Naive thymus-derived CD4-positive, alpha-beta T cell (primary cell): ENCODE data around the gene CPB2. TPM values are rescaled to one million over a fixed set of nuclear protein-coding genes. Genes with fewer than 3 reads are reported as not detected.

Experiments
- ATAC-seq: fragments of 150-1000 bp; cut with Tn5 transposase; 2 replicates; pipeline ENCODE4 v1.10.0; 2021; ENCODE audit warnings: mild to moderate bottlenecking, moderate library complexity
- CTCF ChIA-PET: fragments of 350-600 bp; sonication (Branson Sonifier 250); formaldehyde crosslinking; loops from one replicate; lab custom pipeline; 2021; ENCODE audit warnings: antibody characterized with exemption; lab: Charles Lee
- POLR2A ChIA-PET: fragments of 350-600 bp; sonication (Branson Sonifier 250); formaldehyde crosslinking; loops from one replicate; lab custom pipeline; 2021; ENCODE audit warnings: antibody characterized with exemption, inconsistent platforms; lab: Charles Lee
- DNase-seq, 9 donors: peaks; one replicate each; pipeline versions ENCODE4 v3.0.0 to v3.0.0-alpha.2; 2020 to 2022; ENCODE audit warnings: mixed read lengths in 1 of 9
- H3K27ac ChIP-seq: one replicate; pipeline ENCODE4 v1.7.0; 2013; ENCODE audit warnings: mild to moderate bottlenecking, low read depth, low read length, moderate library complexity
- H3K27me3 ChIP-seq, 2 donors: one replicate each; pipeline ENCODE4 v1.7.0; 2013; ENCODE audit warnings: low read length in 2 of 2, mild to moderate bottlenecking in 2 of 2, moderate library complexity in 2 of 2; ENCODE audit not compliant: control insufficient read depth in 2 of 2, insufficient read depth in 2 of 2
- H3K36me3 ChIP-seq, 3 experiments: 1 replicate in 2 of 3; 2 replicates in 1 of 3; pipeline ENCODE4 v1.7.0; 2013; ENCODE audit warnings: low read length in 3 of 3, mild to moderate bottlenecking in 3 of 3, moderate library complexity in 1 of 3; ENCODE audit not compliant: insufficient read depth in 3 of 3, control insufficient read depth in 2 of 3
- H3K4me1 ChIP-seq, 2 donors: one replicate each; pipeline ENCODE4 v1.7.0; 2013; ENCODE audit warnings: low read length in 2 of 2, mild to moderate bottlenecking in 2 of 2, moderate library complexity in 1 of 2; ENCODE audit not compliant: control insufficient read depth in 2 of 2, insufficient read depth in 2 of 2
- H3K4me3 ChIP-seq: 2 replicates; pipeline ENCODE4 v1.7.0; 2013; ENCODE audit warnings: mild to moderate bottlenecking, low read length
- H3K9me3 ChIP-seq, 3 experiments: 1 replicate in 2 of 3; 2 replicates in 1 of 3; pipeline ENCODE4 v1.7.0; 2013; ENCODE audit warnings: low read length in 3 of 3; ENCODE audit not compliant: control insufficient read depth in 2 of 3
- H3K27ac Mint-ChIP-seq, 9 donors: one replicate each; pipeline ENCODE4 v1.8.0; 2020 to 2022; ENCODE audit warnings: mixed read lengths in 9 of 9, mild to moderate bottlenecking in 8 of 9, moderate library complexity in 5 of 9, inconsistent platforms in 2 of 9
- H3K27me3 Mint-ChIP-seq, 5 donors: one replicate each; pipeline ENCODE4 v1.8.0; 2021 to 2022; ENCODE audit warnings: mixed read lengths in 5 of 5, mild to moderate bottlenecking in 1 of 5
- H3K36me3 Mint-ChIP-seq, 5 donors: one replicate each; pipeline ENCODE4 v1.8.0; 2020 to 2022; ENCODE audit warnings: mixed read lengths in 5 of 5, mild to moderate bottlenecking in 3 of 5, inconsistent platforms in 1 of 5
- H3K4me1 Mint-ChIP-seq, 7 donors: one replicate each; pipeline ENCODE4 v1.8.0; 2020 to 2022; ENCODE audit warnings: mixed read lengths in 7 of 7, mild to moderate bottlenecking in 3 of 7, inconsistent platforms in 1 of 7
- H3K4me3 Mint-ChIP-seq, 10 donors: one replicate each; pipeline ENCODE4 v1.8.0; 2020 to 2022; ENCODE audit warnings: mild to moderate bottlenecking in 10 of 10, mixed read lengths in 10 of 10, moderate library complexity in 6 of 10, inconsistent platforms in 2 of 10
- H3K9me3 Mint-ChIP-seq, 11 donors: one replicate each; pipeline ENCODE4 v1.8.0; 2020 to 2022; ENCODE audit warnings: mixed read lengths in 11 of 11, mild to moderate bottlenecking in 4 of 11, inconsistent platforms in 1 of 11, moderate library complexity in 1 of 11
- intact Hi-C, 2 donors: fragments of 100-400 bp; cut with micrococcal nuclease; formaldehyde crosslinking; loops; one replicate each; pipeline ENCODE4 v1.15.1; 2023
- polyA plus RNA-seq, 2 donors: library from polyadenylated mRNA; unstranded; fragments of 300-500 nt; fragmentation: Illumina TruSeq; gene quantifications; one replicate each; pipeline ENCODE4 v1.2.3, GENCODE V29; 2021
- total RNA-seq, 6 experiments: library from RNA in 5 of 6; stranded (reverse) in 5 of 6; gene quantifications; 1 replicate in 5 of 6; 2 replicates in 1 of 6; pipeline ENCODE4 v1.2.3 and lab custom pipeline; 2021 to 2026

The CPB2 gene
- total and polyA plus RNA-seq, 7 experiments from 2014 or later = not detected

GRCh38 chr13:46106839-46107371 is 2.1 kb upstream of the CPB2 start:
- intact Hi-C loops = no loop called here
- Mint-ChIP-seq H3K36me3 (no peaks in the 10 kb centered on the region), H3K4me3 (peak overlapping the region in 7 of 10 donors; percentile 14 to 68 (median 24)), H3K4me1 (peaks cover 5 to 15% (median 13%) of the 10 kb centered on the region in 7 donors), H3K27ac (peak overlapping the region in 2 of 9 donors; percentile 15 to 34), H3K27me3 (peaks cover 4 to 36% (median 17%) of the 10 kb centered on the region in 5 donors), H3K9me3 (peaks cover 0 to 2% (median 0%) of the 10 kb centered on the region in 11 donors)
- ChIA-PET CTCF (interaction anchor here (0.5 kb wide), 1 partner anchor 25 kb away, joined by 3 read pairs; no protein-coding TSS in a partner anchor), POLR2A (no interaction called here)
- Histone ChIP-seq H3K4me1 (peaks cover 0 to 4% of the 10 kb centered on the region in 2 donors), H3K27me3 (peaks cover 0 to 1% of the 10 kb centered on the region in 2 donors), H3K27ac (no peak overlapping the region), H3K4me3 (no peak overlapping the region), H3K9me3 (no peaks in the 10 kb centered on the region), H3K36me3 (no peaks in the 10 kb centered on the region)
- ATAC-seq (no peak), DNase-seq (peak in 3 of 9 donors; percentile 5 to 36 (median 18))

- H3K4me3 Mint-ChIP-seq = no peak overlapping the region
- H3K27ac Mint-ChIP-seq = no peak overlapping the region
- H3K27me3 Mint-ChIP-seq = peaks cover 0 to 23% (median 4%) of the 10 kb centered on the region in 5 donors
- peaks cover 0 to 4% of the 10 kb centered on the region in 2 donors for H3K4me1 ChIP-seq
- H3K4me3 ChIP-seq = no peak overlapping the region
- H3K36me3 ChIP-seq = no peaks in the 10 kb centered on the region
- no peaks in the 10 kb centered on the region for H3K36me3 Mint-ChIP-seq
- ATAC-seq (no peak), DNase-seq (no peak)
- H3K27me3 ChIP-seq = no peaks in the 10 kb centered on the region
- intact Hi-C loops = no loop called here
- ChIA-PET CTCF (interaction anchor here (0.6 kb wide), 1 partner anchor 199 kb away, joined by 3 read pairs; no protein-coding TSS in a partner anchor), POLR2A (interaction anchor here (1.2 kb wide), 1 partner anchor 19 kb away, joined by 3 read pairs; no protein-coding TSS in a partner anchor)
- peaks cover 5 to 15% (median 11%) of the 10 kb centered on the region in 7 donors for H3K4me1 Mint-ChIP-seq
- no peaks in the 10 kb centered on the region for H3K9me3 ChIP-seq
- no peak overlapping the region for H3K27ac ChIP-seq
- H3K9me3 Mint-ChIP-seq = no peaks in the 10 kb centered on the region
Measured at GRCh38 chr13:46103037-46103436, 1.8 kb downstream of the CPB2 start.

GRCh38 chr13:46102255-46102605 is 2.6 kb downstream of the CPB2 start:
- peaks cover 4 to 9% (median 5%) of the 10 kb centered on the region in 7 donors for H3K4me1 Mint-ChIP-seq
- H3K27ac Mint-ChIP-seq = no peak overlapping the region
- ATAC-seq (no peak), DNase-seq (no peak)
- peaks cover 0 to 20% (median 0%) of the 10 kb centered on the region in 5 donors for H3K27me3 Mint-ChIP-seq
- H3K36me3 ChIP-seq = no peaks in the 10 kb centered on the region
- no peaks in the 10 kb centered on the region for H3K27me3 ChIP-seq
- H3K4me1 ChIP-seq = peaks cover 0 to 3% of the 10 kb centered on the region in 2 donors
- no peaks in the 10 kb centered on the region for H3K9me3 Mint-ChIP-seq
- no peak overlapping the region for H3K27ac ChIP-seq
- no peaks in the 10 kb centered on the region for H3K36me3 Mint-ChIP-seq
- H3K9me3 ChIP-seq = no peaks in the 10 kb centered on the region
- H3K4me3 Mint-ChIP-seq = no peak overlapping the region
- POLR2A ChIA-PET = interaction anchor here (0.6 kb wide), 1 partner anchor 13 kb away, joined by 5 read pairs; no protein-coding TSS in a partner anchor
- CTCF ChIA-PET = no interaction called here
- intact Hi-C loops = no loop called here
- H3K4me3 ChIP-seq = no peak overlapping the region

GRCh38 chr13:46101484-46102254 is 3.2 kb downstream of the CPB2 start:
- H3K36me3 Mint-ChIP-seq = no peaks in the 10 kb centered on the region
- Histone ChIP-seq H3K9me3 (no peaks in the 10 kb centered on the region), H3K27me3 (no peaks in the 10 kb centered on the region), H3K4me3 (no peak overlapping the region), H3K4me1 (no peaks in the 10 kb centered on the region), H3K36me3 (no peaks in the 10 kb centered on the region), H3K27ac (no peak overlapping the region)
- ATAC-seq (peak; percentile 27), DNase-seq (no peak)
- H3K4me1 Mint-ChIP-seq = peaks cover 0 to 4% (median 0%) of the 10 kb centered on the region in 7 donors
- ChIA-PET POLR2A (interaction anchor here (0.6 kb wide), 1 partner anchor 13 kb away, joined by 5 read pairs; no protein-coding TSS in a partner anchor), CTCF (interaction anchor here (0.6 kb wide), 1 partner anchor 600 kb away, joined by 3 read pairs; no protein-coding TSS in a partner anchor)
- H3K9me3 Mint-ChIP-seq = no peaks in the 10 kb centered on the region
- no peak overlapping the region for H3K27ac Mint-ChIP-seq
- H3K27me3 Mint-ChIP-seq = peaks cover 0 to 21% (median 2%) of the 10 kb centered on the region in 5 donors
- no peak overlapping the region for H3K4me3 Mint-ChIP-seq
- intact Hi-C loops = no loop called here

- POLR2A ChIA-PET = no interaction called here
- H3K27me3 Mint-ChIP-seq = peaks cover 0 to 25% (median 8%) of the 10 kb centered on the region in 5 donors
- no peaks in the 10 kb centered on the region for H3K9me3 ChIP-seq
Measured at GRCh38 chr13:46101002-46101401, 3.8 kb downstream of the CPB2 start.

GRCh38 chr13:46100191-46100815 is 4.5 kb downstream of the CPB2 start:
- intact Hi-C loops = no loop called here
- ChIA-PET CTCF (interaction anchor here (0.6 kb wide), 1 partner anchor 940 kb away, joined by 4 read pairs; no protein-coding TSS in a partner anchor), POLR2A (interaction anchor here (0.6 kb wide), 1 partner anchor 12 kb away, joined by 3 read pairs; no protein-coding TSS in a partner anchor)
- Mint-ChIP-seq H3K9me3 (peaks cover 0 to 3% (median 0%) of the 10 kb centered on the region in 11 donors), H3K4me1 (peaks cover 0 to 3% (median 0%) of the 10 kb centered on the region in 7 donors), H3K36me3 (peaks cover 0 to 3% (median 0%) of the 10 kb centered on the region in 5 donors), H3K27me3 (peaks cover 3 to 22% (median 10%) of the 10 kb centered on the region in 5 donors), H3K27ac (no peak overlapping the region), H3K4me3 (no peak overlapping the region)
- DNase-seq (no peak), ATAC-seq (no peak)
- Histone ChIP-seq H3K9me3 (no peaks in the 10 kb centered on the region), H3K4me3 (no peak overlapping the region), H3K36me3 (no peaks in the 10 kb centered on the region), H3K4me1 (no peaks in the 10 kb centered on the region), H3K27me3 (no peaks in the 10 kb centered on the region), H3K27ac (no peak overlapping the region)

More at GRCh38 chr13:46101002-46101401, 3.8 kb downstream of the CPB2 start:
- CTCF ChIA-PET = no interaction called here
- Histone ChIP-seq H3K27me3 (no peaks in the 10 kb centered on the region), H3K27ac (no peak overlapping the region), H3K4me1 (no peaks in the 10 kb centered on the region), H3K36me3 (no peaks in the 10 kb centered on the region), H3K4me3 (no peak overlapping the region)
- Mint-ChIP-seq H3K36me3 (peaks cover 0 to 3% (median 0%) of the 10 kb centered on the region in 5 donors), H3K9me3 (peaks cover 0 to 3% (median 0%) of the 10 kb centered on the region in 11 donors), H3K27ac (no peak overlapping the region), H3K4me1 (peaks cover 0 to 3% (median 0%) of the 10 kb centered on the region in 7 donors), H3K4me3 (no peak overlapping the region)
- DNase-seq (no peak), ATAC-seq (no peak)
- intact Hi-C loops = no loop called here
